ENCODE measurements around the gene RTN4.

The RTN4 gene

GRCh38 chr2:54954158-54954557, 96.1 kb downstream of the RTN4 start:
- H3K4me3 ChIP-seq (ENCODE audit: low read depth, low read length): no peak overlapping the region
- TF ChIP-seq, protein P1, sequence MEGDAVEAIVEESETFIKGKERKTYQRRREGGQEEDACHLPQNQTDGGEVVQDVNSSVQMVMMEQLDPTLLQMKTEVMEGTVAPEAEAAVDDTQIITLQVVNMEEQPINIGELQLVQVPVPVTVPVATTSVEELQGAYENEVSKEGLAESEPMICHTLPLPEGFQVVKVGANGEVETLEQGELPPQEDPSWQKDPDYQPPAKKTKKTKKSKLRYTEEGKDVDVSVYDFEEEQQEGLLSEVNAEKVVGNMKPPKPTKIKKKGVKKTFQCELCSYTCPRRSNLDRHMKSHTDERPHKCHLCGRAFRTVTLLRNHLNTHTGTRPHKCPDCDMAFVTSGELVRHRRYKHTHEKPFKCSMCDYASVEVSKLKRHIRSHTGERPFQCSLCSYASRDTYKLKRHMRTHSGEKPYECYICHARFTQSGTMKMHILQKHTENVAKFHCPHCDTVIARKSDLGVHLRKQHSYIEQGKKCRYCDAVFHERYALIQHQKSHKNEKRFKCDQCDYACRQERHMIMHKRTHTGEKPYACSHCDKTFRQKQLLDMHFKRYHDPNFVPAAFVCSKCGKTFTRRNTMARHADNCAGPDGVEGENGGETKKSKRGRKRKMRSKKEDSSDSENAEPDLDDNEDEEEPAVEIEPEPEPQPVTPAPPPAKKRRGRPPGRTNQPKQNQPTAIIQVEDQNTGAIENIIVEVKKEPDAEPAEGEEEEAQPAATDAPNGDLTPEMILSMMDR (IDR thresholded peaks at IDR 0.05; ENCODE audit: control insufficient read depth, extremely low read depth, insufficient read depth): no peak

GRCh38 chr2:54952978-54953456, 97.2 kb downstream of the RTN4 start:
- TF ChIP-seq, protein P1 (IDR thresholded peaks at IDR 0.05; ENCODE audit: control insufficient read depth, extremely low read depth, insufficient read depth): no peak
- DNase-seq (ENCODE audit: low read depth): peak; percentile 91
- H3K4me3 ChIP-seq (ENCODE audit: low read depth, low read length): no peak overlapping the region

More at GRCh38 chr2:54954158-54954557, 96.1 kb downstream of the RTN4 start:
- DNase-seq (ENCODE audit: low read depth): no peak

DNA sequence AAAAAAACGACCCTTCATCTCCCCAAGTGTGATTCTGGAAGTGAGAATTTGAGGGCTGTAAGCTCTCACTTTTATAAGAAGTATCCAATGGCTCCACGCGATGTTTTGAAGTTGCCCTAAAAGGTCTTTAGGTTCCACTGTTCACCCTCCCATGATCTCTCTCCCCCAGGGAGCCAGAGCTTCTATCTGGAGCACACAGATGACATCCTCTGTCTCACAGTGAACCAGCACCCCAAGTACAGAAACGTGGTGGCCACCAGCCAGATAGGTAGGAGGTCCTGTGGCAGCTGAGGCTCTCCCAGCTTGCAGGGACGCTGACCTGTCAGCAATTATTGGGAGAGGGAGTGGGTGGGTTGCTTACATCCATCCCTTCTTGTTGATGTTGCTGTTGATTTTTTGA, 97.8 kb downstream of the RTN4 start:
- TF ChIP-seq, protein P1 (IDR thresholded peaks at IDR 0.05; ENCODE audit: control insufficient read depth, extremely low read depth, insufficient read depth): no peak
- no peak overlapping the region for H3K4me3 ChIP-seq (ENCODE audit: low read depth, low read length)
- no peak for DNase-seq (ENCODE audit: low read depth)

- no peak overlapping the region for H3K4me3 ChIP-seq (ENCODE audit: low read depth, low read length)
- DNase-seq (ENCODE audit: low read depth): no peak
- TF ChIP-seq, protein P1 (IDR thresholded peaks at IDR 0.05; ENCODE audit: control insufficient read depth, extremely low read depth, insufficient read depth): no peak
Observed at GRCh38 chr2:54950811-54951210, 99.4 kb downstream of the RTN4 start.

DNA sequence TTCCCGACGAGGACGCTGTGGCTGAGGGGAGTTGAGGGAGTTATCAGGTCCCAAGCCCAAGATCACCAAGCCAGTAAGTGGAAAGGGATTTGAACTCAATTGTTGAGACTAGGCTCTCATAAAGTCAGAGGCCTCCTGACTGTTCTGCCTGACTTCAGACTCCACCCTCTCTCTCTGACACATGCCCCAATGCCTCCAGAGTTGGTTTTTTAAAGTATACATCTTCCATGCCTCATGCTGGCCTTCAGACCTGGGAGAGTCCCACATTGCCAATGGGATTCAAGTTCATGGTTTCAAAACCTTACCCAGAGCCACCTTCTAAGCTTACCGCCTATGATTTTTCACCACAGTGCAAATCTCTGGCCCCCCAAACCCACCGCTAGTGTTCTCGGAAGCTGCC, 100.8 kb downstream of the RTN4 start:
- TF ChIP-seq, protein P1 (IDR thresholded peaks at IDR 0.05; ENCODE audit: control insufficient read depth, extremely low read depth, insufficient read depth): no peak
- DNase-seq (ENCODE audit: low read depth): no peak
- H3K4me3 ChIP-seq (ENCODE audit: low read depth, low read length): no peak overlapping the region

DNA sequence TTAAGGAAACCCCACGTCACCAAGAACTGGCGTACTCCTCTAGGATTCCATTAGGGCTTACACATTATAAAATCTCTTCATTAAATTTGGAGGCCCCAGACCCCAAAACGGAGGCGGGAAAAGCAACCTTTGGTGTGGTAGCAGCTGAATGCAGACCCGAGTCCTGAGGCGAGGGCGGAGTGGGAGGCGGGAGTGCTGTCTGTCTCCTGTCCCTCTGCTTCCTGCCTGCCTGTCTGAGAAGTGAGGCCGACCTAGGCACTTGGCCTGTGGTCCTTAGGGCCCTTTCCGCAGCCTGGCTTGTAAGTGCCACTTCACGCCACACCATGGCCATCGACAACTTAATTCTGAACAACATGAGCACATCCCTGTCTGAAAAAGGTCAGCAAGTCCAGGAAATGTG, 102.1 kb downstream of the RTN4 start:
- no peak for DNase-seq (ENCODE audit: low read depth)
- TF ChIP-seq, protein P1 (IDR thresholded peaks at IDR 0.05; ENCODE audit: control insufficient read depth, extremely low read depth, insufficient read depth): no peak
- no peak overlapping the region for H3K4me3 ChIP-seq (ENCODE audit: low read depth, low read length)

DNA sequence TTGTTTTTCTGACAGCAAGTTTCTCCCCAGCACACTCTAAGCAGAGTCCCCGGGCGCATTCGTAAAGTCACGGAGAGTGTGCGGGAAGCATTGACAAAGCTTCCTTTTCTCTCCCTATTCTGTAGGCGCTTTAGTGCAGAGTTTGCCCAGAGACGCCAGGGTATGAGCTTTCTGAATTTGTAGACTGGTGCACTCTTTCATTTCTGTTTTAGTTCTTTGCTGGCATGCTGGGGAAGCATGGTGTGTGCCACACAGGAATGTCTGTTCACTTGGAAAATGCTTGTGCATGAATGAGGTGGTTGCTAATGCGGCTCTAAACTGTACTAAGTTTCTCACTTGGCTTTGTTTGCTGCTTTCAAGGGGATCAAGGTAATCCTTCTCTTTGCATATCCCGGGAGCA, 102.6 kb downstream of the RTN4 start:
- DNase-seq (ENCODE audit: low read depth): no peak
- no peak overlapping the region for H3K4me3 ChIP-seq (ENCODE audit: low read depth, low read length)
- TF ChIP-seq, protein P1 (IDR thresholded peaks at IDR 0.05; ENCODE audit: control insufficient read depth, extremely low read depth, insufficient read depth): no peak

All from LNCaP clone FGC (cell line).